G401.6 (cell line): ENCODE data around the gene RNF144A.

Experiments used
- FAIRE-seq: peaks from 2 replicates; lab custom pipeline; 2012; peaks lifted over from hg19 to GRCh38; lab: Jason Lieb, UNC

Gene RNF144A

DNA sequence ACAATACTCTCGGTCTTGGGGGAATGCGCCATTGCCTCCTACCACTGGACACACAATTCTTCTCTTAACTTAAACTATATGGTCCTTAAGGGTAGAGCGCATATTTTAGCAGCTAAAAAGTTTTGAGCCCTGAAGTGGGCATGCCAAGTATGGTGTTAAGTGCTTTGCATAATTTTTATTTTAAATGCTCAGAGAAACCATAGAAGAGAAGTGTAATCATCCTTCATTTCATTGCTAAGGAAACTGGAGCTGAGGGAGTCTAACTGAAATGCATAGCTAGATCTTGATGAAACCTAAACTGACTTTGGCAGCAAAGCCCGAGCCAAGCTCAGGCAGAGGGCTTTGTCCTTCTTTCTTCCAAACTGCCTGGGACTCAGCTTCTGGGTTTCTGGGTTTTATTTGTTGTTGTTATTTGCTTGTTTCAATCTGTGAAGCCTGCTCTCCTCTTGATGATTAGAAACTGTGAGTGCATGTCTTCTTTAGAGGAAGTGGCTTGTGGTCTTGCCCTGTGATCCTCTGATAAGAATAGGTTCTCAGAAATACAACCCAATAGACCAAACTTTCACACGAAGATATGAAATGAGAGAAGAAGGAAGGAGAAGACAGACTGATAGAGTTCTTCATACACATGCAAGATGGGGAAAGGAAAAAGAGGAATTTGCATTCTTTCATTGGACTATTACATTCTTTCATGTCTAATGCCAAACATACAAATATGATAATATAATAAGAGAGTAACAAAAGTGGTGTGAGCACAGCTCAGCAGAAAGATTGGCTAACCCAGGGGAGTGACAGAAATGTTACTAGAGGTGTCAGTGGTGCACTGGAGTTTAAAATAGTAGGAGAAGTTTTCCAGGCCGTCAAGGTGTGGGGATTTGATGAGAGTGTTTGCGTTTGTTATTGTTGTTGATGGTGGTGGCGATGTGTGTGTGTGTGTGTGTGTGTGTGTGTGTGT is 7.5 kb upstream of the RNF144A start:
- FAIRE-seq, result no peak

DNA sequence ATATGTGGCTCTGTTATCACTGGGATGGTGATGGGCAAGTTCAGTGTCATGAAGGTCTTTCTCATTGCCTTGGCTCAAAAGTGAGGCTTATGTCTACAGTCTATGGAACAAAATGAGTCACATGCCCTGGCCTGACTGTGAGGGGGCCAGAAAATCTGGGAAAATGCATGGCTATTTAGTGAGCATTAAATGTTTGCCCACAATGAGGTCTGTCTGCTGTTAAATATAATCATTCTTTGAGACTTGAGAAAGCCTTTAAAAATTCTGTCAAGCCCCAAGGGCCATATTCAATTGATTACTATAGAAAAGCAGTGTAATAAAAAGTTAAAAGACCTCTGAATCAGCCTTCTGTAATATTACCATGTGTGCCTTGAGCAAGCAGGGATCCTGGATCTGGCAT is 5.5 kb upstream of the RNF144A start:
- FAIRE-seq, result no peak

GRCh38 chr2:6913415-6914157 is 3.6 kb upstream of the RNF144A start:
- FAIRE-seq, result no peak

DNA sequence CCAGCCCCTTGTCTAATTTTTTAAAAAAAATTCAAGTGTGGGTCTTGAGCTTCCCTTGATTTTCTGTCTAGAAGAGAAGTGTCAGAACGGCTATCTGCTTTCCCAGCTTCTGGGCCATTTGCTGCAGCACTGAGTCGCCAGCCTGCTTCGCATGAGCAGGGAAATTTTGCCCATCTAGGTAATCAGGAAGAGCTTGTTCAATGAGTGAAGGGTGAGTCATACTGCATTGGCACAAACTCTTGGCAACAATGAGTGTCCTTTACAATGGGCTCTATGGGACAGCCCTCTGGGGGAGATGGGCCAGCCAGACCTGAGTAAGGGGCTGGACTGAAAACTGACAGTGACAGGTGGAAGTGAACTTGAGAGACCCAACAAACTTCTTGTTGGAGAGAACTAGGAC is 2.4 kb upstream of the RNF144A start:
- FAIRE-seq, result no peak

DNA sequence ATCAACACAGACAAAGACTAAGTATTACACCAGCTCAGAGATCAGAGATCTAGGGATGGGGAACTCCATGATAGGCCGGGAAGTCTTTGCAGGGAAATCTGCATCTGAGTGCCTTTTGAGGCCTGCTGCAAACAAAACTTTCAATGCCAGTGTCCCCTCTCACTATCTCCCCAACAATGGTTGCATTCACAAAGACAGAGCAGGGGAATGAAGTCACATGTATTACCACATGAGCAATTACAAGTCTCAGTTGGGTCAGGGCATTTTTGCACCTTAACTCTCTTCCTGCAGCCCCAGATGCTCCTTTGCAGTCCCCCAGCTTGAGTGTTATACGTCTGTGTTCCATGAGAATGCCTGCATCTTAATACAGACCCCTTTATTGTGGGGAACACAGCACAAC is 1.8 kb upstream of the RNF144A start:
- FAIRE-seq, result no peak

GRCh38 chr2:6916224-6916623 is 988 bp upstream of the RNF144A start:
- FAIRE-seq, result no peak

DNA sequence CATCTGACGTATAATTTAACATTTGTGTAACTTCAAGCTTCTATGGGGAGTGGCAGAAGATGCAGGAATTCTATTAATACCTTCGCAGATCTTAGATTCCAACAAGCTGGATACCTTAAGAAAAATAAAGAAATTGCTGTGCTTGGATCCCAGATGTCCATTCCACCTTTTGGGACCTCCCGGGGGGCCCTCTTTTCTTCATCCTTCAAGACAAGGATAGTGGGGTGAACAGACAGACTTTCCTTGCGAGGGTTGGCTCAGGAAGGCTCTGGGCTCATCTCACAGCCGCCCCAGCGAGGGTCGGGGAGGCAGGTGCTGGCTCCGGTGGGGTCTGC is 509 bp upstream of the RNF144A start:
- FAIRE-seq, result no peak

GRCh38 chr2:6917761-6918421 is 679 bp downstream of the RNF144A start:
- FAIRE-seq, result no peak

DNA sequence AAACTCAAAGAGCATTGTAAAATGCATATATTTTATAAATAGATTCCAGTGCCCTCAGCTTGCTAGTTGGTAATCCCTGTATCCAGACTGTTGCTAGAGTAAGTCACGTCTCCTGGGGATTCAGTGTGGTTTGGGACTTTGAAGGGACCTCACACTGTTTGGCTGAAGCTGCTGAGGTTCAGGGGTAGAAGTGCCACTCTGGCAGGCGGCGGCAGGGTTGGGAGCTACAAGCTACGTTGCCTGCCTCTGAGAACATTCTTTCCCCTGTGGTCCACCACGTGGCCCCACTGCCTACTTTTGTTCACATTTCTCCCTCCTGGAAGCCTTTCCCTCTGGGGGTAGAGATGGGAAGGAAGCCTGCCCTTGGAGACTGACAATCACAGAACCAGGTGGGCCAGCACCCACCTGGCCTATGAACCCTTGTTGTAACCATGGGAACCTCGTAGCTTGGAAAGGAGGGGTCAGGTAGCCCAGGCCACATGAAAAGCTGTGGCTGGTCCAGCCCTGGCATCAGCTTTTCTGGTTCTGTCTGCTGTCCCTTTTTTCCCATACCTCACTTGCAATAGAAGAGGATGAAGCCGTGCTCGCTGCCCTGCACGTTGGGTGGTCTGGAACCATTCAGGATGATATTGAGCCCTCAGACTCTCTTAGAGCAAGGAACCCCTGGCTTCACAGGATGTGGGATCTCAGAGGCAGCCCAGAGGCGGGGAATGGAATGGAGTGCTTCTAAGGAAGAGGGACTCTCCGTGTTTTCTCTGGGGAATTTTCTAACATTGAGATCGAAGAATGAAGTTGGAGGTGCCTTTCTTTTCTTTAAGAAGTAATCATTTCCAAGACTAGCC is 2.9 kb downstream of the RNF144A start:
- FAIRE-seq, result no peak

- no peak for FAIRE-seq
These were observed 3.5 kb downstream of the RNF144A start for GRCh38 chr2:6920743-6921064.

DNA sequence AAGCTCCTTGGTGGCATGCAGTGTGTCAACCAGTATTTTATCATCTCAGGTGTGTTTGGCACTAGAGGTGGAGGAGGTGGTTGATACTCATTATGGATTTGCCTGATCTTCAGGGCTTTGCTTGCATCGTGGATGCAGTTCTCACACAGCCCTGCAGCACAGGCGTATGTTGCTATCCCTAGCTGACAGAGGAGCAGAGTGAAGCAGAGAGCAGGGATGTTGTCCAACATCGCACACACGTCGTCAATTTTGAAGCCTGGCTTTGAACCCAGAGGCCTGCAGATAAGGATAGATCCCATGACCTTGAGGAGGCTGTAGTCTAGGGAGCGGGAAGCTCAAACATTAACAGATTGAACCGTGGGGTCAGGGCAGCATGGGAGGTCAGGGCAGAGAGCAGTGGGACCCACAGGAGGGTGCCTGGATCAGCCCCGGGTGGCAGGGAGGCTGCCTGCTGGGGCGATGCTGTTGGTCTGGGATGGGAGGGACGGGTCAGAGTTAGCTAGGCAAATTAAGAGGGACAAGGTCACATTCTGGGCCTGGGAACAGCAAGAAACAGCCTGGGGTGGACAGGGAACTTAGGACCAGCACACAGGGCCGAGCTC is 4.2 kb downstream of the RNF144A start:
- no peak for FAIRE-seq

- no peak for FAIRE-seq
These were observed 5.0 kb downstream of the RNF144A start for GRCh38 chr2:6922201-6922656.

DNA sequence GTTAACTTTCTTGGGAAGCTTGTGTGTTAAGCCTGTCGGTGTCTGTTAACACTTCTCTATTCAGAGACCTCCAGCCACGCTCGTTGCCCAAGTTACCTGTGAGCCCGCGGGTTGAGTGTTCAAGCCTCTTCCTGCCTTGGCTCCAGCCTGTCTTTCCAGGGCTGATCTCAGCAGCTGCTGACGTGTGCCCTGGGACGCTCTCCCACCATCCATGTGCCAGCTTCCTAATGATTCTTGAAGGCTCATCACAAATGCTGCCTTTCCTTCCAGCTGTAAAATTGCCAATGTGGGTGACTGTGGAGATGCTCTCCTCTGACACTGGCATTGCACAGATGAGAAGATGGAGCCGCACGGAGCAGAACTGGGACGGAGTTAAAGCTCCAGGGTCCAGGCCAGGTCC is 6.1 kb downstream of the RNF144A start:
- FAIRE-seq, result no peak

GRCh38 chr2:6924101-6924923 is 7.1 kb downstream of the RNF144A start:
- no peak for FAIRE-seq

DNA sequence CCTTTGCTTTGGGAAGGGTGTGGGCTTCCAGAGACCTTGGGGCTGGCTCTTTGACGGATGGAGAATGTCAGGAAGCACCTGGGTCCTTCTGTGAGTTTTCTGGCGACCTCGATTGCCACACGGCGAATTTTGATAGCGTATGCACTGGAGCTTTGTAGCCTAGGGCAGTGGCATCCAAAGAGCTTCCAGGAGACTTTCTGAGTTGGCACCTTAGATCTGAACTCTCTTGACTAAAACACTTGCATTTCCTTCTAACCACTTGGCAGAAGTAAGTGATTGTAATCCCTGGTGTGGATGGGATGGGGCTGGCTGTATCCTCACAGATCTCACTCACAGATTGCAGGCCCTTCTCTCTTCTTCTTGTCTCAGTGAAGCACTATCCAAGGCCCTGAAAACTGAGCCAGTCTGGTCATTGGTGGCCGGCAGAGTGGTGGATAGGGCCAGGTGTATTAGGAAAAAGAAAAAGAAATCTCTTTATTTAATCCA is 7.8 kb downstream of the RNF144A start:
- FAIRE-seq, result no peak

DNA sequence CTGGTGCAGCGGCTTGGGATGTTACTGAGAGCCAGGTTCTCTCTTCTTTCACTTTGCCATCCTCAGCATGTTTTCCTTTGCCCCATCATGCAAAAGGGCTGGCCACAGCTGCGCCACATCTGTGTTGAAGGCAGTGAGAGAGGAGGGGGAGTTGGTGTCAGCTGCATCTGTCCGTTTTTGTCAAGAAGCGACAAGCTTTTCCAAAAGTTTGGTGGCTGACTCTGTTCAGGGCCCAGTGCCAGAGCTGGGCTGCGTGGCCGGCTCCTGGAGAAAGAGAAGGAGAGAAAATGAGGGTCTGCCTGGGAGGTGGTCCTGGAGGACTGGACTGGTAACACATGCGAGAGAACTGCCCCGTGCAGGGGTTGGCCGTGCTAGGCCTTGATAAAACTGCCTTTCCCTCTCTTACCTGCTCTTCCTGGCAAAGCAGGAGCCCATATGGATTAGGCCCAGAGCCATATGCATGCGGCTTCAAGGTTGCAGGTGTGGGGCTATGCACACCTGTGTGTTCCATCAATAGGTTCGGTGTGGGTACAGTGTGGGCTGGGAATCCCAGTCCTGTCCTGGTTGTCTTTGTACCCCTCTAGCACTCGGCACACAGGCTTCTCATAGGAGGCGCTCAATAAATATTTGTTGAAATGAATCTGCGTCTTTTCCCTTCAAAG is 9.0 kb downstream of the RNF144A start:
- FAIRE-seq, result no peak

DNA sequence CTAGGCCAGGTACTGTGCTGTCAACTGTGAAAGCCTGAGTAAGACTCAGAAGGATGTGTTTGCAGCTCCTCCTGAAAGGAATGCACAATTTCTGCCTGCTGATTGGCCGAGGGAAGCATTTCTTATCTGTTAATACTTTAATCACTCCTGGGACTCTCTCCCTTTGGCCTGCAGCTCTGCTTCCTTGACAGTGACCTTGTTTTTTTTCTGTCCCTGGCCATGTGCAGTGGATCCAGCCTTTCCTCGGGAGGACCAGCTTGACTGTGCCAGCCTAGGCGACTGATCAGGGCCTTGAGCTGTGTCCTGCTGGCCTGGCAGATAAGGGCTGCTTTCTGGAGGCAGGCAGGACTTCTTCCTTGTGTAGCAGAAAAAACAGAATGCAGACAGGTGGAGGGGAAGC is 10.0 kb downstream of the RNF144A start:
- FAIRE-seq, result no peak

DNA sequence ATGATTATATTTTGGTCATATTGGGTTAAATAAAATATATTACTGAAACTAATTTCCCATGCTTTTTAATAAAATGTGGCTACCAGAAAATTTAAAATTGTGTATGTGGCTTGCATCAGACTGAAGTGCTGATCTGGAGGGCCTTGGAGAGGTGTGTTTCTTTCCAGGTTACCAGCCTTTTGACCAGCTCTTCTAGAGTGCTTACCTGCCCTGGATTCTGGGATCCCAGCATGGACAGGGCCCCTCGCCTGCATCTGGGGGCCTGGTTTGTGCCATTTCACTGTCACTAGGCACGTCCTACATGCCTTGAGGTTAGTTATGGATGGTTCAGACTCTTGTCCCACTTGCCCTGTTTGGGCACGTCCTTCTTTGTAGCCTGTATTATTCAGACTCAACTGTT is 10.5 kb downstream of the RNF144A start:
- no peak for FAIRE-seq

- FAIRE-seq, result no peak
These were observed 11.2 kb downstream of the RNF144A start for GRCh38 chr2:6928452-6928851.

DNA sequence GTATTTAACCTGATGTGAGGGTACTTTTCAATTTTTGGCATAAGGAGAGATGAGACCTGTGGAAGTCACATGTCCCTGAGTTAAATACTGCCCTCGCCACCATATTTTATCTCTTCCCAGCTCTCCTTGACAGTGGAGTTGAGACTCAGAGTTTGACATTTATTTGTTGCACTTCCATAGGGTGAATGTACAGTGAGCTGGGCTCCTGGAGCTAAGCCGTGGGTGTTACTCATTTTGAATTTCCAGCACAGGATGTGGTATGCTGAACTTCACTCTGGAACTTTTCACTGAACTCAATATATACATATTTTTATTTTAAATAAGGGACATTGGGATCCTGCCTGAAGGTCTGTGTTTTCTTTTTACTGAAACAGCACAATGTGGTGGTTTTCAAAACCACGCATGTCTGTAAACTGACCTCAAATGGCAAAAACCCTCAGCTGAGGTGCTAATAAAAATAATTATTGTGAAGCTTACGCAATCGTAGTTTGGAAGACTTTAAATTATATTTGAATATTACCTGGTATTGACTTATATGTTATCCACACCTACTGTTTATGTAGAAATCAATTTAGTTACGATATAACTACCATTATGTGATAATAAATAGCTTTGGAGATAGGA is 12.1 kb downstream of the RNF144A start:
- no peak for FAIRE-seq
